ENCODE results near the gene CKM.

The CKM gene

DNA sequence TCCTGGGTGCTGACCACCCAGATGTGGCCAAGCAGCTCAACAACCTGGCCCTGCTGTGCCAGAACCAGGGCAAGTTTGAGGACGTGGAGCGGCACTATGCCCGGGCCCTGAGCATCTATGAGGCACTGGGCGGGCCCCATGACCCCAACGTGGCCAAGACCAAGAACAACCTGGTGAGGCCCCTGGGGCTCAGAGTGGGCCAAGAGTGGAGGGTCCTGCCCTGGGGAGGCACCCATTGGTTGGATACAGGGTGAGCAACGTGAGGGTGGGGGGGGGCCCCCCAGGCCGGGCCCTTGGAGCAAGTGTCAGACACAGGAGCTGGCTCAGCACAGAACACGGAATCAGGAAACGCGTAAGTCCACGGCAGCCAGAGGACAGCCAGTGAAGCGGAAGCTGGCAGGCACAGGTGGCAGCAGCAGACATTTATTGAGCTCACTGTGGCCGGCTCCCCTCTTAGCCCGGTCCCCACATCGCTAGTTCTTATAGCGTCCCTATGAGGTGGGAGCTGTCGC, 26.8 kb upstream of the CKM start:
- Histone ChIP-seq H3K4me1 (ENCODE audit: control insufficient read depth in 1 of 2, insufficient read depth in 2 of 2, low read length in 2 of 2) (no peaks in the 10 kb centered on the region), H3K4me3 (ENCODE audit: low read depth in 1 of 2, low read length in 2 of 2) (no peak overlapping the region), H3K27ac (ENCODE audit: low read depth, low read length) (no peak overlapping the region), H3K9me3 (ENCODE audit: control insufficient read depth in 1 of 2, low read length in 2 of 2) (no peaks in the 10 kb centered on the region), H3K36me3 (ENCODE audit: control insufficient read depth in 1 of 2, insufficient read depth in 2 of 2, low read length in 2 of 2) (peaks cover 0 to 13% of the 10 kb centered on the region in 2 donors), H3K27me3 (ENCODE audit: control insufficient read depth in 1 of 2, insufficient read depth in 2 of 2, low read length in 2 of 2) (peaks cover 10 to 25% of the 10 kb centered on the region in 2 donors), H3K9ac (ENCODE audit: low read depth in 1 of 2, low read length in 2 of 2) (no peak overlapping the region)

DNA sequence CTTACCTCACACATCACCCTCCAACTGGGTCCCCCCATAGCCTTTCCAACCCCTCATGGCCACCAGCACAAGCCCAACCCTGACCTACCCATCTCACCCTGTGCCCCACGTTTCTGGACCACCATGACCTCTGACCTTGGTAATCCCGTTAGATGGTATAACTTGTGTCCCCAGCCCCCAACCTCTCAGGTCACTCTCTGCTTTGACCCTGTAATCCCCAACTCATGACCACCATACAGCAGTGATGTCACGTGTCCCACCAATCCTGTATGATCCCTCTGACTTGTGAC, 26.4 kb upstream of the CKM start:
- Histone ChIP-seq H3K27ac (ENCODE audit: low read depth, low read length) (no peak overlapping the region), H3K9me3 (ENCODE audit: control insufficient read depth in 1 of 2, low read length in 2 of 2) (no peaks in the 10 kb centered on the region), H3K4me3 (ENCODE audit: low read depth in 1 of 2, low read length in 2 of 2) (no peak overlapping the region), H3K4me1 (ENCODE audit: control insufficient read depth in 1 of 2, insufficient read depth in 2 of 2, low read length in 2 of 2) (no peaks in the 10 kb centered on the region), H3K36me3 (ENCODE audit: control insufficient read depth in 1 of 2, insufficient read depth in 2 of 2, low read length in 2 of 2) (peaks cover 0 to 13% of the 10 kb centered on the region in 2 donors), H3K27me3 (ENCODE audit: control insufficient read depth in 1 of 2, insufficient read depth in 2 of 2, low read length in 2 of 2) (peaks cover 10 to 25% of the 10 kb centered on the region in 2 donors), H3K9ac (ENCODE audit: low read depth in 1 of 2, low read length in 2 of 2) (no peak overlapping the region)

DNA sequence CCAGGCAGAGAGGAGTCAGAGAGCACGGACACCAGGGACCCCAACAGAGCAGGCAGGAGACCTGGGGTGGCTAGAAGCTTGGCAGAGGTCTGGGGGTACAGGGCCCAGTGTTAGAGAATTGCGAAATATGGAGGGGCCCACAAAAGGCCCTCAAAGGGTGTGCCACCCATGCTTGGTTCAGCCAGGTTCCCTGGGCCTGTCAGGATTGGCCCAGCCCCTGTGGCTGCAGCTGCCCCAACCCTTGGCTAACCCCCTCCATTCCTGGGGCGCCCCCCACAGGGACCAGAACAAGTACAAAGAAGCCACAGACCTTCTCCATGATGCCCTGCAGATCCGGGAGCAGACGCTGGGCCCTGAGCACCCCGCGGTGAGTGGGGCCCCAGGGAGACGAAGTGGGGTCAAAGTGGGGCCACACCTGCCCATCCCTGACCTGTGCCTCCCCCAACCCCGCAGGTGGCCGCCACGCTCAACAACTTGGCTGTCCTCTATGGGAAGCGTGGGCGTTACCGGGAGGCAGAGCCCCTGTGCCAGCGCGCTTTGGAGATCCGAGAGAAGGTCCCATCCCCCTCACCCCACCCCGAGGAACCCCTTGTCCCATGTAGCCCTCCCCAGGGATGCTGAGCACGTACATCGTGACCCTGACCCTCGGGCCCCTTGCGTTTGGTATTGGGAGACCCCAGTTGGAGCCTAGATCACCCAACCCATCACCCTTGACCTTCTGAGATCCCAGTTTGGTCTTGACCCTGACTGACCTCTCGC, 25.9 kb upstream of the CKM start:
- Histone ChIP-seq H3K4me3 (ENCODE audit: low read depth in 1 of 2, low read length in 2 of 2) (no peak overlapping the region), H3K27me3 (ENCODE audit: control insufficient read depth in 1 of 2, insufficient read depth in 2 of 2, low read length in 2 of 2) (peaks cover 10 to 25% of the 10 kb centered on the region in 2 donors), H3K27ac (ENCODE audit: low read depth, low read length) (no peak overlapping the region), H3K9me3 (ENCODE audit: control insufficient read depth in 1 of 2, low read length in 2 of 2) (no peaks in the 10 kb centered on the region), H3K36me3 (ENCODE audit: control insufficient read depth in 1 of 2, insufficient read depth in 2 of 2, low read length in 2 of 2) (peaks cover 0 to 13% of the 10 kb centered on the region in 2 donors), H3K4me1 (ENCODE audit: control insufficient read depth in 1 of 2, insufficient read depth in 2 of 2, low read length in 2 of 2) (no peaks in the 10 kb centered on the region), H3K9ac (ENCODE audit: low read depth in 1 of 2, low read length in 2 of 2) (no peak overlapping the region)

DNA sequence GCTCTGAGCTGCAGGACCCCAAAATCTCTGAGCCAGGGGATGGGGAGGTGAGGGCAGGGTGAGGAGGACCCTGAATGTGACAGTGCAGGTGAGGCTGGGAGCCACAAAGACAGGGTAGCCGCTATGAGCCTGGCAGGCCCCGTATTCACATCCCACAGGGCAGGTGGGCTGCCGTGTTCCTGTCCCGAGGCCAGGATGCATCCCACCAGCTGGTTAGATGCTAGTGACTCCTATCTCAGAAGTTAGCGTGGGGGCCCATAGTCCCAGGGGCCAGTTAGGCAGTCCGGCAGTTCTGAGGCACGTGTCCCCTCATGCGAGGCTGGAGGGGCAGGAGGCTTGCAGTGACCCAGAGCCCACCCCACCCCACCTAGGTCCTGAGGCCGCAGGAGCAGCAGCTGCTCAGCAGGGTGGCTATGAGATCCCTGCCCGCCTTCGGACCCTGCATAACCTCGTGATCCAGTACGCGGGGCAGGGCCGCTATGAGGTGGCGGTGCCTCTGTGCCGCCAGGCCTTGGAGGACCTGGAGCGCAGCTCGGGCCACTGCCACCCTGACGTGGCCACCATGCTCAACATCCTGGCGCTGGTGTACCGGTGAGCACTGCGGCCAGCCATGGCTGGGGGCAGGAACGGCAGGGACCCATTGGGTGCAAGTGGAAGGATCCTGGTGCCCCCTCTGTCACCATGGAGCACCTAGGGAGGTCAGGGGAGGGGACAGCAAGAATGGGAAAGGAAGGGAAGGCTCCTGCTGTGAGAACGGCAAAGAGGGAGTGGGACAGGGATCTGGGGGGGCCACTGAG, 25.1 kb upstream of the CKM start:
- H3K9ac ChIP-seq (ENCODE audit: low read depth in 1 of 2, low read length in 2 of 2): no peak overlapping the region
- H3K4me1 ChIP-seq (ENCODE audit: control insufficient read depth in 1 of 2, insufficient read depth in 2 of 2, low read length in 2 of 2): no peaks in the 10 kb centered on the region
- H3K27ac ChIP-seq (ENCODE audit: low read depth, low read length): no peak overlapping the region
- H3K36me3 ChIP-seq (ENCODE audit: control insufficient read depth in 1 of 2, insufficient read depth in 2 of 2, low read length in 2 of 2): peaks cover 0 to 8% of the 10 kb centered on the region in 2 donors
- H3K4me3 ChIP-seq (ENCODE audit: low read depth in 1 of 2, low read length in 2 of 2): no peak overlapping the region
- no peaks in the 10 kb centered on the region for H3K9me3 ChIP-seq (ENCODE audit: control insufficient read depth in 1 of 2, low read length in 2 of 2)
- H3K27me3 ChIP-seq (ENCODE audit: control insufficient read depth in 1 of 2, insufficient read depth in 2 of 2, low read length in 2 of 2): peaks cover 10 to 28% of the 10 kb centered on the region in 2 donors

DNA sequence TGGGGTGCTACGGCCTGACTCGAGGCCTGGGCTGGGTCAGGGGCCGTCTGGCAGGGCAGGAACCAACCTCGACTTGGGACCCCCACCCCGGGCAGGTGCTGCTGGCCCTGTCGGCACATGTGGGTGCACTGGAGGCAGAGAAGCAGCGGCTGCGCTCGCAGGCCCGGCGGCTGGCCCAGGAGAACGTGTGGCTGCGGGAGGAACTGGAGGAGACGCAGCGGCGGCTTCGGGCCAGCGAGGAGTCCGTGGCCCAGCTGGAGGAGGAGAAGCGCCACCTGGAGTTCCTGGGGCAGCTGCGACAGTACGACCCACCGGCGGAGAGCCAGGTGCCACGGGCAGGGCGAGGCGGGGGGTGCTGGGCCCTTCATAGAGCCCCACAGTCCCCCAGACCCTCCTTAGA, 23.8 kb upstream of the CKM start:
- Histone ChIP-seq H3K27ac (ENCODE audit: low read depth, low read length) (no peak overlapping the region), H3K4me3 (ENCODE audit: low read depth in 1 of 2, low read length in 2 of 2) (no peak overlapping the region), H3K36me3 (ENCODE audit: control insufficient read depth in 1 of 2, insufficient read depth in 2 of 2, low read length in 2 of 2) (peaks cover 0 to 7% of the 10 kb centered on the region in 2 donors), H3K9me3 (ENCODE audit: control insufficient read depth in 1 of 2, low read length in 2 of 2) (no peaks in the 10 kb centered on the region), H3K9ac (ENCODE audit: low read depth in 1 of 2, low read length in 2 of 2) (no peak overlapping the region), H3K4me1 (ENCODE audit: control insufficient read depth in 1 of 2, insufficient read depth in 2 of 2, low read length in 2 of 2) (no peaks in the 10 kb centered on the region), H3K27me3 (ENCODE audit: control insufficient read depth in 1 of 2, insufficient read depth in 2 of 2, low read length in 2 of 2) (peaks cover 16 to 35% of the 10 kb centered on the region in 2 donors)

DNA sequence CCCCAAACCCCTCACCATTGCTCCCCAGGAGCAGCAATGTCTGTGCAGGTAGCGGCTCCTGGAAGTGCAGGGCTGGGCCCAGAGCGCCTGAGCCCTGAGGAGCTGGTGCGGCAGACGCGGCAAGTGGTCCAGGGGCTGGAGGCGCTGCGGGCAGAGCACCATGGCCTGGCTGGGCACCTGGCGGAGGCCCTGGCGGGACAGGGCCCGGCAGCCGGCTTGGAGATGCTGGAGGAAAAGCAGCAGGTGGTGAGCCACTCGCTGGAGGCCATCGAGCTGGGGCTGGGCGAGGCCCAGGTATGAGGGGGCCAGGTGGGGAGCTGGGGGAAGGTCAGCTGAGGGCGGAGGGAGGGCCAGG, 22.8 kb upstream of the CKM start:
- Histone ChIP-seq H3K27ac (ENCODE audit: low read depth, low read length) (no peak overlapping the region), H3K36me3 (ENCODE audit: control insufficient read depth in 1 of 2, insufficient read depth in 2 of 2, low read length in 2 of 2) (no peaks in the 10 kb centered on the region), H3K27me3 (ENCODE audit: control insufficient read depth in 1 of 2, insufficient read depth in 2 of 2, low read length in 2 of 2) (peaks cover 16 to 41% of the 10 kb centered on the region in 2 donors), H3K4me1 (ENCODE audit: control insufficient read depth in 1 of 2, insufficient read depth in 2 of 2, low read length in 2 of 2) (no peaks in the 10 kb centered on the region), H3K9ac (ENCODE audit: low read depth in 1 of 2, low read length in 2 of 2) (no peak overlapping the region), H3K9me3 (ENCODE audit: control insufficient read depth in 1 of 2, low read length in 2 of 2) (no peaks in the 10 kb centered on the region), H3K4me3 (ENCODE audit: low read depth in 1 of 2, low read length in 2 of 2) (no peak overlapping the region)

DNA sequence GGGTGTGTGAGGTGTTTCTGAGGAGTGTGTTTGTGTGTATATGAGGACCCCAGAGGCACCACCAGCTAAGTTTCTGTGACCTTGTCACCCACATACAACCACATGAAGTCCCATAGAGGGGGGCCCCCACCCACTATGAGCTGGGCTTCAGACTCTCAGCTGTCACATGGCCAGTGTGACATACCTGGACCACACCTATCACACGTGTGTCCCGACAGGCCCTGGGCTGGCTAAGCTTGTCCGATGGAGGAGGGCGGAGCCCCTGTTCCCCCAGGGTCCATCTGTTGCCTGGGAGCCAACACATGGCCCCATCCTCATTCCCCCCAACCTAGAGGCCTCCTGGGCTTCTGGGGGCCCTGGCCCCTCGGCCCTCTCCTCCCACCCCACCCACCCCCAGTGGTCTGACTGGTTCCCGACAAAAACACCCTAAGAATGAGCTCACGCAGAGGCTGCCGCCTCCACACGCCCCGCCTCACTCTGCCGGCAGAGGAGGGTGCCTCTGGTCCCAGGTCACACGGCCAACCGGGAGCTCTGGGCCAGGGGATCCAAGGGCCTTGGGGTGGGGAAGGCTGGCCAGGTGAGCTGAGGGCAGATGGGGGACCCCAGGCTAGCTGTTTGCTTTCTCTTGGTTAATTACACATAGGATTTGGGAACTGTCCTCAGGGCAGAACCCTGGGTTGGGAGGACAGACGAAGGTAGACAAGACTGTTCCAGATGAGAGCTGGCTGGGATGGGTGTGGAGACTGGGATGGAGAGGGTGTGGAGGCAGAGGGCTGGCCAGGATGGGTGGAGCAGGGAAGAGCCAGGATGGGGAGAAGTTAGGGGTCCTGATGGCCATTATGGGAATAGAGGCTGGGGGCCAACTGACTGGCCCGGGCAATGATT, 22.2 kb upstream of the CKM start:
- Histone ChIP-seq H3K9me3 (ENCODE audit: control insufficient read depth in 1 of 2, low read length in 2 of 2) (no peaks in the 10 kb centered on the region), H3K9ac (ENCODE audit: low read depth in 1 of 2, low read length in 2 of 2) (no peak overlapping the region), H3K4me3 (ENCODE audit: low read depth in 1 of 2, low read length in 2 of 2) (no peak overlapping the region), H3K36me3 (ENCODE audit: control insufficient read depth in 1 of 2, insufficient read depth in 2 of 2, low read length in 2 of 2) (no peaks in the 10 kb centered on the region), H3K27me3 (ENCODE audit: control insufficient read depth in 1 of 2, insufficient read depth in 2 of 2, low read length in 2 of 2) (peaks cover 16 to 41% of the 10 kb centered on the region in 2 donors), H3K27ac (ENCODE audit: low read depth, low read length) (no peak overlapping the region), H3K4me1 (ENCODE audit: control insufficient read depth in 1 of 2, insufficient read depth in 2 of 2, low read length in 2 of 2) (no peaks in the 10 kb centered on the region)

DNA sequence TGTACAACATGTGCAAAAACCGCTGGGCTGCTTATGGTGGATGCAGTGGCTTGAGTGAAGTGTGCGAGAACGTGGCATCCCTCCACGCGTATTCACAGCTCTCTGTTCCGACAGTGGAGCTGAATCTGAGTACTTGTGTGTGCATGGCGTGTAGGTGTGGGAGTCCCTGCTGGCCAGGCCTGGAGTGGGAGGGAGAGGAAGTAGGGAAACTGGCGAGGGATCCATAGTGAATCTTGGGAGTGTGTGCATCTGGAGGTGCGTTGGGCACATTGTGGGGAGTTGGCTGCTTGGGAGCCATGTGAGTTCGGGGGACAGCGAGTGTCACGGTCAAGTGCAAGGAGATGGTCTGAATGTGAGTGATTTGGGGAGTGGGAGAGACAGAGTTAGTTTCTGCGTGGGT, 20.2 kb upstream of the CKM start:
- no peaks in the 10 kb centered on the region for H3K9me3 ChIP-seq (ENCODE audit: control insufficient read depth in 1 of 2, low read length in 2 of 2)

DNA sequence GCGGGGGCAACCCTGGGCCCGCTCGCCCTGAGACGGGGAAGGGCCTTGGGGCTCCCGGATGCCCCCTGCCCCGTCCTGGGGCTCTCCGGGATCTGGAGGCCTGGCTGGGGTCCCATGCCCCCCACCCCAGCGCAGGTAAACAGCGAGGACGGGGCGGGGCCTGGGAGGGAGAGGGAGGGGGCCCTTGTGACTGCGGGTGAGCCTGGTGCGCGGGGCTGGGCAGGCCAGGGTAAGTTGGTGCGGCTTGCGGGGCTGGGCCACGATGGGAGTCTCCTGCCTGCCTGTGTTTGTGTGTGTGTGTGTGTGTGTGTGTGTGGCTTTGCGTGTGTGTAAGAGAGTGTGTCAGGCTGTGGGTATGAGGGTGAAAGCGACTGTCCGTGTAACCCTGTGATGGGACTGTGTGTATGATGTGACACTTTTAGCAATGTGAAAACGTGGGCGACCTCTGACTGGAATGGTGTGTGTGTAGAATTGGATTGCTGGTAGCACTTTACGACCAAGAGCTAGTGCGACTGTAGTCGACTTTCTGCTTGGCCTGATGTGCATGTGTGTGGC, 18.3 kb upstream of the CKM start:
- H3K4me3 ChIP-seq (ENCODE audit: low read depth in 1 of 2, low read length in 2 of 2): no peak overlapping the region
- no peaks in the 10 kb centered on the region for H3K9me3 ChIP-seq (ENCODE audit: control insufficient read depth in 1 of 2, low read length in 2 of 2)
- H3K36me3 ChIP-seq (ENCODE audit: control insufficient read depth in 1 of 2, insufficient read depth in 2 of 2, low read length in 2 of 2): no peaks in the 10 kb centered on the region
- no peak overlapping the region for H3K27ac ChIP-seq (ENCODE audit: low read depth, low read length)
- H3K4me1 ChIP-seq (ENCODE audit: control insufficient read depth in 1 of 2, insufficient read depth in 2 of 2, low read length in 2 of 2): no peaks in the 10 kb centered on the region
- no peak overlapping the region for H3K9ac ChIP-seq (ENCODE audit: low read depth in 1 of 2, low read length in 2 of 2)
- H3K27me3 ChIP-seq (ENCODE audit: control insufficient read depth in 1 of 2, insufficient read depth in 2 of 2, low read length in 2 of 2): peaks cover 16 to 27% of the 10 kb centered on the region in 2 donors

More for the DNA sequence above, 20.2 kb upstream of the CKM start:
- H3K27ac ChIP-seq (ENCODE audit: low read depth, low read length): no peak overlapping the region
- no peak overlapping the region for H3K4me3 ChIP-seq (ENCODE audit: low read depth in 1 of 2, low read length in 2 of 2)
- H3K36me3 ChIP-seq (ENCODE audit: control insufficient read depth in 1 of 2, insufficient read depth in 2 of 2, low read length in 2 of 2): no peaks in the 10 kb centered on the region
- no peak overlapping the region for H3K9ac ChIP-seq (ENCODE audit: low read depth in 1 of 2, low read length in 2 of 2)
- peaks cover 16 to 39% of the 10 kb centered on the region in 2 donors for H3K27me3 ChIP-seq (ENCODE audit: control insufficient read depth in 1 of 2, insufficient read depth in 2 of 2, low read length in 2 of 2)
- no peaks in the 10 kb centered on the region for H3K4me1 ChIP-seq (ENCODE audit: control insufficient read depth in 1 of 2, insufficient read depth in 2 of 2, low read length in 2 of 2)

Data from duodenal mucosa (tissue), 2 donors.